Measurements from ENCODE around the gene FOXRED1. TPM values are rescaled to one million over a fixed set of nuclear protein-coding genes. Genes with fewer than 3 reads are reported as not detected.

The FOXRED1 gene
- total RNA-seq (ENCODE audit: low replicate concordance): 10.4 and 12.8 TPM in 2 replicates

GRCh38 chr11:126268708-126269579 lies at the start of gene FOXRED1, which contains the start of gene SRPRA:
FOXRED1 (plus strand) TSS chr11:126269154; CDS start chr11:126269207, 53 bp downstream.
SRPRA (minus strand) TSS chr11:126268895; CDS start chr11:126268804, 91 bp downstream.

GRCh38 chr11:126282736-126283591 lies 14.0 kb downstream of the FOXRED1 start, which contains the start of gene TIRAP:
TIRAP (plus strand) TSS chr11:126283093; CDS start chr11:126290895, 7,802 bp downstream.

DNA sequence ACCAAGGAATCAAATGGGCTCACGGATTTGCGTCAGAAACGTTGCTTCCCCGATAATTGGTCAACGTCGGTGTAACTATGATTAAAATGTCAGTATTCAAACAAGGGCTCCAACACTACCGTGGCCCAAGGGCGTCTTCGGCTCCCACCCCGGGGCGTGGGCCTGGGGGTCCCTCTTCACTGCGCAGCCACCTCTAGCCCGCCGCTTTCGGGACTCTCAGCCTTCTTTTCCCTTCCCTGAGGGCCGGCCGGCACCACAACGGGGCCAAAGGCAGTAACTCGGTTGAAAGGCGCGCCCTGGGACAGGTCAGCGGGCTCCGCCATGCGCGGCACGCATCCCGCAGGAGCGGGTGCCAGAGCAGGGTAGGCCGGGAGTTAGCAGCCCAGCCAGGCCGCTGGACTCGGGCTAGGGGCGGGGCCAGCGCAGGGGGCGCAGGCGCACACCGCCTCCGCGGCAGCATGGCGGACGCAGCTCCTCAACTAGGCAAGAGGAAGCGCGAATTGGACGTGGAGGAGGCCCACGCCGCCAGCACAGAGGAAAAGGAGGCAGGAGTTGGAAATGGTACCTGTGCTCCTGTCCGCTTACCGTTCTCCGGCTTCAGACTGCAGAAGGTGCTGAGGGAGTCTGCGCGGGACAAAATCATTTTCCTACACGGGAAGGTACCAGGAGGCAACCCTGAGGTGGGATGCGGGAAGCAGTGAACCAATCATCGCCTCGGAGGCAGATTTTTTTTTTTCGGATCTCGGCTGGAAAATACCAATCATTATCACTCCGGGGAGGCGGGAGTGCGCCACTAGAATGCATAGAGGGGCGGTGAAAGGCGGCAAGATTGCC lies 34.9 kb downstream of the FOXRED1 start, which contains the start of gene DCPS:
Gene DCPS, plus strand, starts transcription at position 438 of the 834 bp plus-strand sequence. Its CDS starts 21 bp downstream, at position 459.

Other genes with a start within 250 kb of the FOXRED1 start
- 3.0 and 104 TPM in 2 replicates for gene CDON, start 206.3 kb upstream of the FOXRED1 start, total RNA-seq (ENCODE audit: low replicate concordance)
- 27.4 and 53.0 TPM in 2 replicates for gene RPUSD4, start 57.5 kb upstream of the FOXRED1 start, total RNA-seq (ENCODE audit: low replicate concordance)
- 10.2 and 15.2 TPM in 2 replicates for gene FAM118B, start 57.4 kb upstream of the FOXRED1 start, total RNA-seq (ENCODE audit: low replicate concordance)
- 48.0 and 57.5 TPM in 2 replicates for gene SRPRA, start 259 bp upstream of the FOXRED1 start, total RNA-seq (ENCODE audit: low replicate concordance)
- 1.3 and 1.7 TPM in 2 replicates for gene TIRAP, start 13.9 kb downstream of the FOXRED1 start, total RNA-seq (ENCODE audit: low replicate concordance)
- 11.3 and 16.3 TPM in 2 replicates for gene DCPS, start 34.9 kb downstream of the FOXRED1 start, total RNA-seq (ENCODE audit: low replicate concordance)
- gene ST3GAL4, start 86.5 kb downstream of the FOXRED1 start, total RNA-seq (ENCODE audit: low replicate concordance): 16.8 and 42.0 TPM in 2 replicates